Upper lobe of left lung (tissue), 6 donors: ENCODE results near the gene WARS2. TPM values are rescaled to one million over a fixed set of nuclear protein-coding genes. Genes with fewer than 3 reads are reported as not detected.

ENCODE experiments used
- ATAC-seq, 2 donors: fragments of 200-7000 bp; cut with Tn5 transposase; one replicate each; pipeline ENCODE4 v1.9.1; 2022; ENCODE audit warnings: mild to moderate bottlenecking in 2 of 2, moderate library complexity in 2 of 2; ENCODE audit not compliant: low FRiP score in 2 of 2
- DNase-seq, 2 donors: peaks; one replicate each; pipeline ENCODE4 v3.0.0-alpha.2; 2019 to 2020
- H3K27ac ChIP-seq, 4 donors: fragments of 200-600 bp; sonication (generic); one replicate each; pipeline ENCODE4 v1.5.1; 2016 to 2019
- H3K27me3 ChIP-seq, 4 donors: fragments of 200-600 bp; sonication (generic); one replicate each; pipeline ENCODE4 v1.5.1; 2017 to 2019
- H3K36me3 ChIP-seq, 4 donors: fragments of 200-600 bp; sonication (generic); one replicate each; pipeline ENCODE4 v1.5.1; 2016 to 2019
- H3K4me1 ChIP-seq, 4 donors: fragments of 200-600 bp; sonication (generic); one replicate each; pipeline ENCODE4 v1.5.1; 2018 to 2019
- H3K4me3 ChIP-seq, 4 donors: fragments of 200-600 bp; sonication (generic); one replicate each; pipeline ENCODE4 v1.5.1; 2017 to 2019; ENCODE audit warnings: mild to moderate bottlenecking in 2 of 4, moderate library complexity in 1 of 4
- H3K9me3 ChIP-seq, 4 donors: fragments of 200-600 bp; sonication (generic); one replicate each; pipeline ENCODE4 v1.5.1; 2018 to 2019
- CTCF ChIP-seq, 6 experiments: fragments of 450-650 bp in 4 of 6; fragments of 200-600 bp in 2 of 6; sonication (generic) in 2 of 6; IDR thresholded peaks; one replicate each; pipeline ENCODE4 v1.5.1; 2016 to 2019; ENCODE audit warnings: antibody characterized with exemption in 6 of 6
- EP300 ChIP-seq, 4 donors: sonication (generic); formaldehyde crosslinking; IDR thresholded peaks; one replicate each; pipeline ENCODE4 v1.5.1; 2017; ENCODE audit warnings: antibody characterized with exemption in 4 of 4, control low read depth in 2 of 4
- POLR2A ChIP-seq, 4 donors: fragments of 450-650 bp; IDR thresholded peaks; one replicate each; pipeline ENCODE4 v1.5.1; 2016 to 2017; ENCODE audit warnings: antibody characterized with exemption in 4 of 4, mild to moderate bottlenecking in 2 of 4
- POLR2AphosphoS5 ChIP-seq, 2 donors: sonication (generic); formaldehyde crosslinking; IDR thresholded peaks; one replicate each; pipeline ENCODE4 v1.5.1; 2017; ENCODE audit warnings: antibody characterized with exemption in 2 of 2
- WGBS, 2 donors: methylation state at CpG; one replicate each; pipeline ENCODE4 v1.1.5; 2017 to 2018; 5-methylcytosine and 5-hydroxymethylcytosine counted together
- total RNA-seq, 6 donors: library from RNA; depleted of rRNA in 4 of 6; stranded (reverse); fragments of >200 nt in 4 of 6; gene quantifications; one replicate each; pipeline versions ENCODE4 v1.1.0 to v1.2.1, GENCODE V29; 2016 to 2021
- donor health status: DM: no; HTN: no; CAD: no; lungs with moderate emphysema.
- donor health status: DM: no; HTN: yes; CAD: no; lungs with severe emphysema.

Gene WARS2
- total RNA-seq, 6 donors from 2014 or later: 6.3 to 20.5 (median 13.5) TPM

- ATAC-seq: no peak
- no peak for DNase-seq
- peaks cover 2 to 78% (median 34%) of the 10 kb centered on the region in 4 donors for H3K27me3 ChIP-seq
- WGBS, 2 donors: 20 to 35% methylated on average over 4 of the region's 4 CpGs
- no peak for TF ChIP-seq EP300 (IDR thresholded peaks at IDR 0.05)
- TF ChIP-seq POLR2AphosphoS5 (IDR thresholded peaks at IDR 0.05): no peak
- no peak for TF ChIP-seq CTCF (IDR thresholded peaks at IDR 0.05)
- no peak for TF ChIP-seq POLR2A (IDR thresholded peaks at IDR 0.05)
- no peaks in the 10 kb centered on the region for H3K9me3 ChIP-seq
- H3K4me3 ChIP-seq: no peak overlapping the region
- no peaks in the 10 kb centered on the region for H3K36me3 ChIP-seq
- H3K27ac ChIP-seq: no peak overlapping the region
- H3K4me1 ChIP-seq: peaks cover 12 to 25% (median 14%) of the 10 kb centered on the region in 4 donors
Measured at GRCh38 chr1:118991448-118991847, 149.0 kb downstream of the WARS2 start.

GRCh38 chr1:118990513-118991152 is 149.8 kb downstream of the WARS2 start:
- ATAC-seq: no peak
- Histone ChIP-seq H3K4me3 (no peak overlapping the region), H3K36me3 (no peaks in the 10 kb centered on the region), H3K27ac (no peak overlapping the region), H3K9me3 (no peaks in the 10 kb centered on the region), H3K4me1 (peaks cover 13 to 30% (median 14%) of the 10 kb centered on the region in 4 donors), H3K27me3 (peaks cover 2 to 84% (median 42%) of the 10 kb centered on the region in 4 donors)
- no peak for DNase-seq
- TF ChIP-seq POLR2AphosphoS5 (IDR thresholded peaks at IDR 0.05) (no peak), POLR2A (IDR thresholded peaks at IDR 0.05) (no peak), EP300 (IDR thresholded peaks at IDR 0.05) (no peak), CTCF (IDR thresholded peaks at IDR 0.05) (no peak)
- 46 to 49% methylated on average over 8 of the region's 8 CpGs for WGBS, 2 donors

GRCh38 chr1:118989878-118990378 is 150.5 kb downstream of the WARS2 start:
- no peaks in the 10 kb centered on the region for H3K9me3 ChIP-seq
- peaks cover 14 to 38% (median 18%) of the 10 kb centered on the region in 4 donors for H3K4me1 ChIP-seq
- WGBS, 2 donors: 14 to 17% methylated on average over 16 to 20 of the region's 22 CpGs
- no peaks in the 10 kb centered on the region for H3K36me3 ChIP-seq
- DNase-seq: peak in 1 of 2 donors; percentile 50
- no peak overlapping the region for H3K27ac ChIP-seq
- H3K4me3 ChIP-seq: no peak overlapping the region
- no peak for ATAC-seq
- H3K27me3 ChIP-seq: peaks cover 2 to 89% (median 45%) of the 10 kb centered on the region in 4 donors
- no peak for TF ChIP-seq POLR2A (IDR thresholded peaks at IDR 0.05)
- no peak for TF ChIP-seq CTCF (IDR thresholded peaks at IDR 0.05)
- no peak for TF ChIP-seq EP300 (IDR thresholded peaks at IDR 0.05)
- TF ChIP-seq POLR2AphosphoS5 (IDR thresholded peaks at IDR 0.05): no peak

- no peaks in the 10 kb centered on the region for H3K36me3 ChIP-seq
- no peak overlapping the region for H3K4me3 ChIP-seq
- ATAC-seq (no peak), DNase-seq (no peak)
- H3K27ac ChIP-seq: no peak overlapping the region
- peaks cover 18 to 45% (median 25%) of the 10 kb centered on the region in 4 donors for H3K4me1 ChIP-seq
- peaks cover 2 to 90% (median 50%) of the 10 kb centered on the region in 4 donors for H3K27me3 ChIP-seq
- TF ChIP-seq CTCF (IDR thresholded peaks at IDR 0.05): no peak
- TF ChIP-seq POLR2A (IDR thresholded peaks at IDR 0.05): no peak
- no peak for TF ChIP-seq POLR2AphosphoS5 (IDR thresholded peaks at IDR 0.05)
- TF ChIP-seq EP300 (IDR thresholded peaks at IDR 0.05): no peak
- no peaks in the 10 kb centered on the region for H3K9me3 ChIP-seq
- 13 to 18% methylated on average over 30 to 44 of the region's 44 CpGs for WGBS, 2 donors
Measured at GRCh38 chr1:118989006-118989815, 151.2 kb downstream of the WARS2 start.
